ENCODE results near the gene HOXD4.

The HOXD4 gene

GRCh38 chr2:176189681-176190641, 38.6 kb downstream of the HOXD4 start:
- TF ChIP-seq, protein P1, sequence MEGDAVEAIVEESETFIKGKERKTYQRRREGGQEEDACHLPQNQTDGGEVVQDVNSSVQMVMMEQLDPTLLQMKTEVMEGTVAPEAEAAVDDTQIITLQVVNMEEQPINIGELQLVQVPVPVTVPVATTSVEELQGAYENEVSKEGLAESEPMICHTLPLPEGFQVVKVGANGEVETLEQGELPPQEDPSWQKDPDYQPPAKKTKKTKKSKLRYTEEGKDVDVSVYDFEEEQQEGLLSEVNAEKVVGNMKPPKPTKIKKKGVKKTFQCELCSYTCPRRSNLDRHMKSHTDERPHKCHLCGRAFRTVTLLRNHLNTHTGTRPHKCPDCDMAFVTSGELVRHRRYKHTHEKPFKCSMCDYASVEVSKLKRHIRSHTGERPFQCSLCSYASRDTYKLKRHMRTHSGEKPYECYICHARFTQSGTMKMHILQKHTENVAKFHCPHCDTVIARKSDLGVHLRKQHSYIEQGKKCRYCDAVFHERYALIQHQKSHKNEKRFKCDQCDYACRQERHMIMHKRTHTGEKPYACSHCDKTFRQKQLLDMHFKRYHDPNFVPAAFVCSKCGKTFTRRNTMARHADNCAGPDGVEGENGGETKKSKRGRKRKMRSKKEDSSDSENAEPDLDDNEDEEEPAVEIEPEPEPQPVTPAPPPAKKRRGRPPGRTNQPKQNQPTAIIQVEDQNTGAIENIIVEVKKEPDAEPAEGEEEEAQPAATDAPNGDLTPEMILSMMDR (IDR thresholded peaks at IDR 0.05; ENCODE audit: low read length, missing control alignments) = no peak
- no peak for DNase-seq (ENCODE audit: low read depth)
- H3K4me3 ChIP-seq (replicated peaks; ENCODE audit: low read depth, low read length) = no peak overlapping the region

DNA sequence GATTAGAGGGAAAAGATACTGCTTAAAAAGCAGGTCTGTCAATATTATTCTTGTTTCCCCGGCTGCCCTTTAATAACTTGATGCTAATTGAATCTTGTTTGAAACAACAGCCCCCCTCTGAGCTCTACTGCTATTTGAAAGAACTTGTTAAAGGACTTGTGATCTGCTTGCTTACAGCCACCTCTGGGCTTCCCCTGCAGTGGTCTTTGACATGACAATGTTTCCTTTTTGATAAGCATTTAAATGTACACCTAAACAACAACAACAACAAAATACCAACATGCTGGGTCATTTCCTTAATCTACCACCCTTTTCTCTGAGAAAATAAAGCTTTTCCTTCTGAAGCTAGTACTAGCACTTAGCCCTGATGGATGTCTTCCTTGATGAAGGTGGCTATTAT, 41.0 kb downstream of the HOXD4 start:
- TF ChIP-seq, protein P1 (IDR thresholded peaks at IDR 0.05; ENCODE audit: low read length, missing control alignments) = no peak
- no peak for DNase-seq (ENCODE audit: low read depth)

DNA sequence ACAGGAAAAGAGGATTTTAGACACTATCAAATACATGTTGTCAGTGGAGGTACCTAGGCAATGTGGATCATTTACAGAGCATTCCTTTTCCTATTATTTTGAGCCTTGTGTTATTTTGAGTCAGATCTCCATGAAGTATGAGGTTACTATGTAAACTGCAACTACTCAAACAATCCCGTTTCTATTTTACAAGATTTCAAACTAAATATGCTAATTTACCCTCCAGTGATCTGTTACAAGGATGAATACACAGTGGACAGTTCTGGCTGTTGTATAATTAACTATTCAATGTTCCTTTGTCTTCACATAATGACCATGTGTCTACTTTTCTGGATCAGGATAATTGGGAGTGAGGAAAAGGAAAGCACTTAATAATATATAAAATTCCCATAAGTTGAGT, 41.7 kb downstream of the HOXD4 start:
- TF ChIP-seq, protein P1 (IDR thresholded peaks at IDR 0.05; ENCODE audit: low read length, missing control alignments) = no peak
- DNase-seq (ENCODE audit: low read depth) = no peak
- no peak overlapping the region for H3K4me3 ChIP-seq (replicated peaks; ENCODE audit: low read depth, low read length)

More for the DNA sequence above, 41.0 kb downstream of the HOXD4 start:
- no peak overlapping the region for H3K4me3 ChIP-seq (replicated peaks; ENCODE audit: low read depth, low read length)

DNA sequence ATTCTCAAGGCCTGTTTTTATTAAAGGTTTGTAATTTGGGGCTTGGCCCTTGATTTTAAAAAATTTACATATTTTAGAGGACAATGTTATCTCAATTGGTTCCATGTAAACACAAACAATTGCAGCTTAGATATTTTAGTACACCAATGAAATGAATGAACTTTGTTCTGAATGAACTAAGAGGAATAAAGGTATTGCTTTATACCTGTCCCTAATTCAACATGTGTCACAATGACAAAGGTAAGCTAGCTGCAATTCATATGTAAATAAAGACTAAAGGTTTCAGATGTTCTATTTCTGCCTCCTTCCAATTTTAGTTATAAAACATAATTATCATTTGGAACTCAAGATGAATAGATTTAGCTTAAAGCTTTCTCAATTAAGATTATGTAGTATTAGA, 48.6 kb downstream of the HOXD4 start:
- H3K4me3 ChIP-seq (replicated peaks; ENCODE audit: low read depth, low read length) = no peak overlapping the region
- no peak for DNase-seq (ENCODE audit: low read depth)
- TF ChIP-seq, protein P1 (IDR thresholded peaks at IDR 0.05; ENCODE audit: low read length, missing control alignments) = no peak

DNA sequence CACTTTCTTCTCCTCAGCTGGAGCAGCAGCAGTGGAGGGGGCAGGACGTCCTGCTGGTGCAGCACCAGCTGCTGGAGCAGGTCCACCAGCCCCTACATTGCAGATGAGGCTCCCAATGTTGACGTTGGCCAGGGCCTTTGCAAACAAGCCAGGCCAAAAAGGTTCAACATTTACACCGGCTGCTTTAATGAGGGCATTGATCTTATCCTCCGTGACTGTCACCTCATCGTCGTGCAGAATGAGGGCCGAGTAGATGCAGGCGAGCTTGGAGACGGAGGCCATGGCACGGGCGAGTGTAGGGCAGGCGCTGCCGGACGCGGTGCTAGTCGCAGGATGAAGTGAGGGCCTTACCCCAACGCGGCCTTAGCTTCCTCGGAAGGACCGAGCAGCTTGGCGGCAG, 49.6 kb downstream of the HOXD4 start:
- no peak for DNase-seq (ENCODE audit: low read depth)
- H3K4me3 ChIP-seq (replicated peaks; ENCODE audit: low read depth, low read length) = no peak overlapping the region
- TF ChIP-seq, protein P1 (IDR thresholded peaks at IDR 0.05; ENCODE audit: low read length, missing control alignments) = no peak

DNA sequence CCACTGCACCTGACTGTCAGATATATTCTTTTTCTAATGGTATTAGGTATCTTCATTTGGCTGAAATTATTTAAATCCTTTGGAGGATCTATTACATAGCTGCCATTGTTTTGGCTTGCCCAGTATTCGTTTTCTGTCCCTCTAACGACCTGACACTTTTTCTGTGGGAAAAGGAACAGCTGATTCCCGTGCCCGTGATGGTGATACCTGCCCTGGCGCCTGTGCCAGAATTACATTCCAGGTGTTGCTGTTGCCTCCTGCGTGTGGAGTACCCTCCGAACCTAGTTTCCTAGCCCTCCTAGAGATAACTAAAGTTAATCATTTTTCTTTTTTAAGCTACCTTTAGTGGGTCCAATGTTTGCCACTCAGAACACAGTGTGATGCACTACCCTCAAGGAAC, 51.1 kb downstream of the HOXD4 start:
- DNase-seq (ENCODE audit: low read depth) = no peak
- TF ChIP-seq, protein P1 (IDR thresholded peaks at IDR 0.05; ENCODE audit: low read length, missing control alignments) = no peak
- H3K4me3 ChIP-seq (replicated peaks; ENCODE audit: low read depth, low read length) = no peak overlapping the region

All from fibroblast of pulmonary artery (primary cell).